GM19035 (cell line): ENCODE data around the gene SCAMP5.

Source experiments
- ATAC-seq: cut with Tn5 transposase; IDR thresholded peaks from one replicate; pipeline ENCODE4 v1.9.1; 2021; ENCODE audit not compliant: unreplicated experiment

The SCAMP5 gene

DNA sequence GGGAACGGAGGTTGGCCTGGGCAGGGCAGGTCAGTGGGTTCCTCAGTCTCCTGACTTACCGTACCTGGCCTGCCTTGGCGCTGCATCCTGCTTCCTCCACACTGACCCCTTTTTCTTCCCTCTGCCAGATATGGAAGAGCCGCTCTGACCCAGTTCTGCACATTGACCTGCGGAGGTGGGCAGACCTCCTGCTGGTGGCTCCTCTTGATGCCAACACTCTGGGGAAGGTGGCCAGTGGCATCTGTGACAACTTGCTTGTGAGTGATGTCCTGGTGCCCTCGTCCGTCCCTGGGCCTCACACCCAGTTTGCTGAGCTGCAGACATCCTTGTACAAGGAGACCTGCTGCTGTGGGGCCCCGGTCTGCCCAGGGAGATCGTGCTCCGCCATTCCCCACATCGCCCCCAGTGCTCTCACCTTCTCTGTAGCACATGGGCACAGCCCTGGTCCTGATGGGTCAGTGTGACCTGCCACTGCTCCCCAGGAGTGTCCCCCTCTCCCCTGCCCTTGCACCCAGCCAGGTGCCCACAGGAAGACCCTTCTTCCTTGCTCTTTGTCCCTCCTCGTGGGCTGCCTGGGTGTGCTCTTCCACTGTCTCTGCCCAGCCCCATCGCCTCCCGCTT lies 49.0 kb downstream of the SCAMP5 start:
- no peak for ATAC-seq

DNA sequence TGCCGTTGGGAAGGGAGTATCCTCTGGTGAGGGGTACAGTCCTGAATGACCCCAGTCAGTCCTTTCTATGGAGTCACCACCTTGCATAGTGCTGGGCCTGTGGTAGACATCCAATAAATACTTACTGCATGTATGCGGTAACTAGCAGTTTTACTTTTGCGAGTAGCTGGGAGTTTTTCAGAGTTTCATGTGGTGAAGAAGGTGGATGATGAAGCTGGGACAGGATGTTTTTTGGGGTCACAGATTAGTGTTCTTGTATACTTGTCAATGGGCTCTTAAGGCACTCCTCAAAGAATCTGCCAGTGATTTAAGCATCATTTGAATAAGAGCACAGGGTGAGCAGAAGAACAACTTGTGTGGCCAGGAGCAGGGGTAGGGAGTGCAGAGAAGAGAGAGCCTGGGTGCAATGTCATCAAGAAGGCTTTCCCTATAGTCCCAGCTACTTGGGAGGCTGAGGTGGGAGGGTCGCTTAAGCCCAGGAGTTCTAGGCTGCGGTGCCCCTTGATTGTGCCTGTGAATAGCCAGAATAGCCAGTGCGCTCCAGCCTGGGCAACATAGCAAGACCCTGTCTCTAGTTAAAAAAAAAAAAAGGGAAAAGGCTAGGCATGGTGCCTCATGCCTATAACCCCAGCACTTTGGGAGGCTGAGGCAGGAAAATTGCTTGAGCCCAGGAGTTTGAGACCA lies 50.1 kb downstream of the SCAMP5 start:
- no peak for ATAC-seq

DNA sequence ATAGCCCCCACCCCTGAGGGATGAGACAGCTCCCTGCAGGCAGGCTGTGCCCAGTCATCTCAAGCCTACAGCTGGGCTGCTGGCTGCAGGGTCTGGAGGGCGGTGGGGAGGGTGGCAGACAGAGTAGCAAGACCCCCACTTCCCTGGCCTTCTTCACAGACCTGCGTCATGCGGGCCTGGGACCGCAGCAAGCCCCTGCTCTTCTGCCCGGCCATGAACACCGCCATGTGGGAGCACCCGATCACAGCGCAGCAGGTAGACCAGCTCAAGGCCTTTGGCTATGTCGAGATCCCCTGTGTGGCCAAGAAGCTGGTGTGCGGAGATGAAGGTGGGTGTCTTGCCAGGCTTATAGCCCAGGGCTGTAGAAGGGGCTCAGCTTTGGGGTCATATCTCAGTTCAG lies 53.0 kb downstream of the SCAMP5 start:
- ATAC-seq = no peak

DNA sequence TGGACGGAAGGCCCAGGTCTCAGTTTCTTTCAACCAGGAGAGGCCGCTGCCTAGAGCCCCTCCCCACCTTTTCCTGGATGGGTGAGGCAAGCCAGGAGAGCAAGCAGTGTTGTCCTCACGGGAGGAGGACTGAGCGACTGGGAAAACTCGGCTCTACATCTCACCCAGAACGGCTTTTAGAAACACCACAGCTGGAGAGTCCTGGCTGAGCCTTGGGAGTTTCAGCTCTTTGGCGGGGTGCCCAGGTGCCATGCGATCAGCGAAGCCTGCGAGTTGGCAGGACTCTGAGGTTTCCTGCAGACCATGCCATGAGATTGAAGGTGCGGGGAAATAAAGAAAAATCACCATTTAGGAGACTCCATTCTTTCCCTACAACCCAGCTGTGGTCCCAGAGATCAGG lies 54.0 kb downstream of the SCAMP5 start:
- ATAC-seq = no peak

DNA sequence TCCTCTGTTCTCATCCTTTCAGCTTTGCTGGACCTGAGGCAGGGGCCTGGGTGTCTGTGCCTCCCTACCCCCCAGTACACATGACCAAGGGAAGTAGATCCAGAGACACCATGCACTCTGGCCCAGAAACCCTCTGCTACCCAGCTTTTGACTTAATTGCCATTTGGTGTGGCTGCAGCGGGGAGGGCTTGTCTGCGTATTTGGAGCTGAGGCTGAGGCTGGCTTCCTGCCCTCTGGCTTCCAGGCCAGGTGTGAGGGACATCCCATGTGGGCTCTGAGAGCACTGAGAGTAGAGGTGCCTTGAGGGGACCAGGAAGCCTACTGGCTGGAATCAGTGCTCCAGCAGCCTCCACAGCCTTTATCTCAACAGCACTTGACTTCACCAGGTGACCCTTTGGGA lies 54.9 kb downstream of the SCAMP5 start:
- no peak for ATAC-seq

DNA sequence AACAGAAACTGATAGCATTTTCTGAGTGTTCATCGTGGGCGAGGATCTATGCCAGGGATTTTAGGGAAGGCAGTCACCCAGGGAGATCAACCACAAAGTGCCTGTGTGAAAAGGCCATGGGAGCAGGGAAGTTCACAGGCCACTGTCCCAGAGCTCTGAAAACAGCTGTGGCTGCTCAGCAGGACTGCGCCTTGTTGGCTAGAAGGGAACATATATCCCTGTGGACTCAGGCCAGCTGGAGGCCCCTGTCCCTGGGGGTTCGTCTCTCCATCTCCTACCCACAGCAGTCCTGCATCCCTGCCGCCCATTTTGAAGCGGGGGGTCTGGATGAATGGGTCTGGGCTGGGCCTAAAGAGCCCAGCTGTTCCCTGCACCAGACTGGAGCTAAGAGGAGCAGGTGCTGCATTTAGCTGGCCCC lies 55.8 kb downstream of the SCAMP5 start:
- ATAC-seq = no peak

DNA sequence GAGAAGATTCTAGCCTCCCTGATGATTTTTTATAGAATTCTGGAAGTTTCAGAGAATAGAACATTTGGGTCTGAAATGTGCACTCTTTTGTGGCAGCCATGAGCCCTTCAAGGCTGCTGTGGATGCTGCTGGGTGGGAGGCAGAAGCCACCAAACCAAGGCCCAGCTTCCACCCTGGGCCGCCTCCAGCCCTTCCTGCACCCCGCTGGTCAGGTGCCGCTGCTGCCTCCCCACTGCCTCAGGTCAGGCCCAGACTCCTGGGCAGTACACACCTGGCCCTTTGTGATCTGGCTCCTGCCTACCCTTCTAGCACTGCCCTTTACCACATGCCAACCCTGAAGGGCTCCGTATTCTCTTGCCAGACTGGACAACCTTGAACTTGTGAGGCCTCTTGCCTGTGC lies 56.3 kb downstream of the SCAMP5 start:
- no peak for ATAC-seq

DNA sequence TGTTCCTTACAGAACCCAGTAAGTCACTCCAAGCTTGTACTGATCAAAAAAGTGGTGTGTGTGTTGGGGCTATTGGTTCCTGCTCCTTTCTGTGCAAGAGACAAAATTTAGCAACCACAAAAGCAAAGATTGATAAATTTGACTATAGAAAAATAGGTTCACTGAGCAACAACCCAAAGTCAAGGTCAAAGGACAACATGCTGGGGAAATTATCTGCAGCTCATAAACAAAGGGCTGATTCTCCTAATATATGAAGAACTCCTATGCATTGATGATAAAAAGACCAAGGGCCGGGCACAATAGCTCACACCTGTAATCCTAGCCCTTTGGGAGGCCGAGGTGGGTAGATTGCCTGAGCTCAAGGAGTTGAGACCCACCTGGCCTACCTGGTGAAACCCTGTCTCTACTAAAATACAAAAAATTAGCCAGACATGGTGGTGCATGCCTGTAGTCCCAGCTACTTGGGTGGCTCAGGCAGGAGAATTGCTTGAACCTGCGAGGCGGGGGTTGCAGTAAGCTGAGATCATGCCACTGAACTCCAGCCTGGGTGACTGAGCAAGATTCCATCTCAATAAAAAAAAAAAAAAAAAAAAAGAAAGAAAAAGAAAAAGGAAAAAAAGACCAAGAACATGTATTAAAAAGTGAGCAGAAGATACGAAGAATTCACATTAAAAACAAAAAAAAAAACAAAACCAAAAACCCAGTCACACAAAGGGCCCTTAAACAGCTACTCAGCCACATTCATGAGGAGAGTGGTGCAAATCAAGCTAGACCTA lies 57.8 kb downstream of the SCAMP5 start:
- ATAC-seq = no peak

DNA sequence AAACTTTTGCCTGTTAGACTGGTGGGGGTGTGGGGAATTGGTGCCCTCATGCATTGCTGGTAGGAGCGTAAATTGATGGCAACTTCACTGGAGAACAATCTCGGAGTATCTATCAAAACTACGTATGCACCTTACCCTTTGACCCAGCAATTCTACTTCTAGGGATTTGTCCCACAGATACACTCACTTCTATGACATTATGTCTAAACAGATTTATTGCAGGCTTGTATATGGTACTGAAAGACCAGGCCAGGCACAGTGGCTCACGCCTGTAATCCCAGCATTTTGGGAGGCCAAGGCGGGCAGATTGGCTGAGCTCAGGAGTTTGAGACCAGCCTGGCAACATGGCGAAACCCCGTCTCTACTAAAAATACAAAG lies 58.4 kb downstream of the SCAMP5 start:
- ATAC-seq = no peak

DNA sequence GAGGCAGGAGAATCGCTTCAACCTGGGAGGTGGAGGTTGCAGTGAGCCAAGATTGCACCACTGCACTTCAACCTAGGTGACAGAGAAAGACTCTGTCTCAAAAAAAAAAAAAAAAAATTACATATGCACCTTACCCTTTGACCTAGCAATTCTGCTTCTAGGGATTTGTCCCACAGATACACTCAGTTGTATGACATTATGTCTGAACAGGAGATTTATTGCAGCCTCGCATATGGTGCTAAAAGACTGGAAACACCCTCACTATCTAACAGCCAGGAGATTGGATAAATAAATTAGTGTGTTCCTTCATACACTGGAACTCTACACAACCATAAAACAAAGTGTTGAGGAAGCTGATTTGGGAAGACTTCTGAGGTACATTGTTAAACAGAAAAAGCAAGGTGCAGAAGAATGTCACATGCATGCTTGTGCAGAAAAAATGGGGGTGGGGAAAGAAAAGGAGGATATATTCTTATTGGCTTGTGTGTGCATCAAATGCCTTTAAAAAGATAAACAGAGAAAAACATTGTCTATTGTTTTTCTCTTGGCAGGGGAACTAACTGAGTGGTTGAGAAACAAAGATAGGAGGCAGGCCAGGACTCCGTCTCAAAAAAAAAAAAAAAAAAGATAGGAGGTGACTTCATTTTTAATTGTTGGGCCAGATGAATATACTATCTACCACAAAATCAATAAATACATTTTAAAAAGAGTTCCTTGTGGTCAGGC lies 59.0 kb downstream of the SCAMP5 start:
- no peak for ATAC-seq

DNA sequence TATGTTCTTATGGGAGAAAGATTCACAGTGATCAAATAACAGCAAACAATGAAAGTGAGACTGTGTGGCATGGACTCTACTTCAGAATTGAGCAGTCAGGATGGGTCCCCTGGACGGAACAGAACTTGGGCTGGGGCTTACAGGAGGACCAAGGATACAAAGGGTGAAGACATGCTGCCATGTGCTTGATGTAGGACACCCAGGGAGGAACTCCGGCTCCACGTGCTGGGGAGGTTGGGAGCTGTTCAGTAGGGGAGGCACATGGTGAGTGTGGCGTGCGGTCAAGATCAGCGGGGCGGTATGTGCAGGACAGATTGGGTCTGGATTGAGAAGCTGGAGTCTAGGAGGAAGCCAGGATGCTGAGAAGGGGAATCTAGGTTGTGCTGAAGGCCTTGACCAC lies 60.7 kb downstream of the SCAMP5 start:
- ATAC-seq = no peak

DNA sequence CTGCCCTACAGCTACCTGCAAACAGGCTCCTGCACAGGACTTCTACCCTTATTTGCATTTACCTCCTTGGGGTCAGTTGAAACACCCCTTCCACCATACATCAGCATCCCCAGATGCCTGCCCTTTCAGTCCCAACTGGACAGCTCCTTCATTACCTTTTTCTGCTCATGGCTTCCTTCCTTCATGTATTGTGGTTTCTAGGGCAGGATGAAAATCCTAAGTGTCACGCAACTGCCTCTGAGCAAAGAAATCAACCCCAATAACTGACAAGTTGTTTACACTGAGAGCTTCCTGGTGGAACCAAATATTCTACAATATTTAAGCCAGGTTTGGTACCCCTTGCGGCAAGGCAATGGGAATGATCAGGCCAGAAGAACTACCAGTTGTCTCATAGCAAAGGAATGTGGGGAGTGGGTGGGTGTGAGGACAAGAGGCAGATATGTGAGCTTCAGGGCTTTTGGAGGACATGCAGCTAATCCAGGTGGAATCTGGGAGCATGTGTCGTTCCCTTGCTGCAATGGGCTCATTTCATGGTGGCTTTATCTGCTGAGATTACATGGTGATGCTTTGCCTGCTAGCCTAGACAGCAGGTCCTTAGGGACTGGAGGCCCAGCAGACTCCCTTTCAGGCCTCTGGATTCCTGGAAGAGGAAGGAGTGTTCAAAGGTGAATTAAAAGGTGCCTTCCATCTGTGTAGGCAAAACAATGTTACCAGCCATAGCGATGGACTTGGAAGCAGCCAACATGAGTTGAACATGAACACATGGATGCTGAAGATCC lies 63.0 kb downstream of the SCAMP5 start:
- no peak for ATAC-seq

DNA sequence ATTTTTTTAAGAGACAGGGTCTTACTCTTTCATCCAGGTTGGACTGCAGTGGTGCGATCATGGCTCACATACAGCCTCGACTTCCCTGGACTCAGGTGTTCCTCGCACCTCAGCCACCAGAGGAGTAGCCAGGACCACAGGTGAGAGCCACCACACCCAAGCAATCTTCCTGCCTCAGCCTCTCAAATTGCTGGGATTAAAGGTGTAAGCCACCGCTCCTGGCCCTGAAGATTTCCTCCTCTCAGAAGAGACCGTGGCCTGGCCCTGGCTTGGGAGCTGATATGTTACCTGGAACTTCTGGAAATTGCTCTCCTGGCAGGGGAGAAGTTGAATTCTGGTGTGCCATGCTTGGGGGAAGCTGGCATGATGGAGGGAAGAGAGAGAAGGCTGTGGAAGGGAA lies 64.2 kb downstream of the SCAMP5 start:
- ATAC-seq = no peak

DNA sequence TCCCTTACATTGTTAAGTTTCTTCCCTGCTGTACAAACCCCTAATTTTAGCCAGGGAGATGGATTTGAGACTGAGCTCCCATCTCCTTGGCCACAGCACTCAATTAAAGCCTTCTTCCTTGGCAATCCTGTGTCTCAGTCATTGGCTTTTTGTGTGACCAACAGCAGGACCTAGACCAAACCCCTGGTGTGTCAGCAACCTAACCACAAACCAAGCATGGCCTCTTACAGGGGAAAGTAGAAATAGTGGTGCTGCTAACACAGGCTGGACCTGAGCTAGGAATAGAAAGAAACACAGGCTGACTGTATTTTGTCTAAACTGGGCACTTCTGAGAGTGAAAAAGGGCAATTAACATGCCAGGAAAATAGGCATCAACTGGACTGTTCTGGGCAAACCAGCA lies 65.9 kb downstream of the SCAMP5 start:
- ATAC-seq = peak; percentile 53

DNA sequence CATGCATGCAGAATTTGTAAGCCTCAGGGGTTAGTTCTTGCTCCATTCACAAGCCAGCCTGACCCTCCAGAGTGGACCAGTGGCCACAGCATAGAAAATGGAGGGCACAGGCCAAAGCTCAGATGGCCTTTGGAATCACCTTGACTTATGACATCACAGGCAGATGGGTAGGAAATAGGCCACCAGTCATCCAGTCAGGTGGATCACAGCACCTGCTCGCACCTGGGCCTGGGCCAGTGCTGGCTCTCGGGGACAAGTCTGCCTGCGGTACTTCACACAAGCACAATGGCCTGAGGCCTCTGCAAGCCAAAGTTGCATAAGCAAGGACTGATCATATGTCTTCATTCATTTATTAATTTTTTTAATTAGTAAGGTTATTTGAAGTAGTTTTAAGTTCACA lies 67.3 kb downstream of the SCAMP5 start:
- no peak for ATAC-seq

DNA sequence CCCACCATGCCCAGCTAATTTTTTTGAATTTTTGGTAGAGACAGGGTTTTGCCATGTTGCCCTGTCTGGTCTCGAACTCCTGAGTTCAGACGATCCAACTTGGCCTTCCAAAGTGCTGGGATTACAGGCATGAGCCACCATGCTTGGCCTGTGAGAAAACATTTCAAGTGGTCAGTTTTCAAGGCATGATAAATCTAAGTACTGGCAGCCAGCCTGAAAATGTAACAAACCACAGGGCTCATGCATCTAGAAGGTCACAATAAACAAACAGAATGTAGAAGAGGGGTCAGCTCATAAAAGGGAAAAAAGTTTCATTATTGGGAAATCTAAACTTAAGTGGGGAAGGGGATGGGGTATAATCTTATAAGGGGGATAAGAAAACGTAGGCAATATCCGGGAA lies 68.0 kb downstream of the SCAMP5 start:
- ATAC-seq = no peak

DNA sequence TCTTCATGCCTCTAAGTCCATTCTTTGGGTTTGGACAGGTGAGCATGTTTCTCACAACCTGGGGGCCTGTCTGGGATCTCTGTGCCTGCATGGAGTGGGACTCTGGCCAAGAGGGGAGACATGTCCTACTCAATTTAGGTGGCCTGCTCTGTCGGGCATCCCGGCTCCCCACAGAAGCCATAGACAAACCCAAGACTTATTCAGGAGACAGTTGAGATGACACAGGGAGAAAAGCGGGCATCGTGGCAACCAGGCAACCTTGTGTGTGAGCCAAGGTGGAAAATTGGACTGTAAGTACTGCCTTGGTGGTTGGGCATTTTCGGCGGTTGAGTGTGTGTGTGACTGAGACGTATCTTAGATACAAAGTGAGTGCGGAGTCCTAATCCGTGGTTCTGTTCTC lies 68.5 kb downstream of the SCAMP5 start:
- ATAC-seq = no peak

DNA sequence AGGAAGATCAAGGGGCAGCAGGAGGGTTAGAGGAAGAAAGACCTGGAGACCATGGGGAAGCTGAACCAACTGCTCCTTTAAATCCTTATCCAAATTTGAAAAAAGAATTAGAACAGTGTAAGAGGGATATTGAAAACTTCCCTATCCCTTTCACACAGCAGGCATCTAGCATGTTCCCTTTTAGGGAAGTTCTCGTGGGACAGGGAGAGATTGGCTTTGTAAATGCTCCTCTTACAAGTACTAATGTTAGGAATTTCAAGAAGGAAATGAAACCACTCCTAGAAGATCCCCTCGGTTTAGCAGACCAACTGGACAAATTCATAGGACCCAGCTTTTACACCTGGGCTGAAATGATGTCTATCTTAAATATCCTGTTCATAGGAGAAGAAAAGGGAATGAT lies 69.5 kb downstream of the SCAMP5 start:
- ATAC-seq = no peak

DNA sequence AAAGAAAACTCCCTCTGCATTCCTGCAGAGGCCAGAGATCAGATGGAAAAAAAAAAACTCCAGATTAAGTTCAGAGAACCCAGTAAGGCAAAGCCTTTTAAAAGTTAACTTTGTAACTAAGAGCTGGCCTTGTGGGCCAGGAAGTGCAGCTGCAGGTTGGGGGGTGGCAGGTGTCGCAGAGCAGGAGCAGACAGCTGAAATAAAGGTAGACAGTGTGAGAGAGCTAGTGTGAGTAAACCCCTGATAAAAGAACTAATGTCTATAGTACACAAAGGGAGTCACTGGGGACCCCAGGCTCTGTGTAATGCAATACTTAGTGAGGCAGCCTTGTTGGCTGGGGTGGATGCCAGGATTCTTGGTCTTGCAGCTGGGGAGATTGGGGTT lies 70.1 kb downstream of the SCAMP5 start:
- ATAC-seq = no peak

DNA sequence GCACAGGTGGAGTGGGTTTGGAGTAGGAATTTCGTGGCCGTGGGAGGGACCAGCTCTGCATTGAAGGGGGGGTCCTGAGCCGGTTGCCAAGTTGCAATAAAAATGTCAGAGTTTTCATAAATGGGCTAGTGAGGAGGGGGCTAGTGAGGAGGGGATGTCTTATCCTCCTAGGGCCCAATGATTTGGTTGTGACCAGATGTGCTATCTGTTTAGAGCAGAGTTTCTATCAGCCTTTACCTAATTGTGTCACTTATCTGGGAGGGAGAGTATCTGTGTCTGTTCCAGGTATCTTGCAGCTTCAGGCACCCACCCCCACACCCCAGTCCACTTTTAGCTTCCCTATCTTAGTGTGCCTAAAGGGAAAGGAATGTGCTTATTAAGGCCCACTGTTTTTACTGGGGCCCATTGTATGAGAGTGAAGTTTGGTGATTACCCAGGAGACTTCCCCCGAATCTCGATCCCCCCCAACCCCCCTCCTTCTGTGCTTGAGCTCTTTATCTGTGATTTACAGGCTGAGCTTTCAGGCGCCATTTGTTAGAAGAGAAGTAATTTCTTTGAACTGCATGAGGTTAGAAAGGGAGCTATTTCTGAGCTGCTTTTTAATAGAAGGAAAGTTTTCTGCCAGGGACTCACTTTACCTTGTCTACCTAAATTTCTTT lies 70.6 kb downstream of the SCAMP5 start:
- ATAC-seq = no peak
